ENCODE data around the gene HACL1.
"Not testable (repeated sequence)": the region's sequence is repeated elsewhere in the genome, so short reads cannot be mapped to it uniquely, and the experiment has no call there.

The HACL1 gene

GRCh38 chr3:15539066-15539465, 62.3 kb downstream of the HACL1 start:
- no peak for TF ChIP-seq CTCF (IDR thresholded peaks at IDR 0.05; ENCODE audit: low read depth, low read length)
- no peak overlapping the region for H3K4me3 ChIP-seq (ENCODE audit: low read depth, low read length)

- no peak for TF ChIP-seq CTCF (IDR thresholded peaks at IDR 0.05; ENCODE audit: low read depth, low read length)
These were observed 63.0 kb downstream of the HACL1 start for GRCh38 chr3:15538345-15538744.

GRCh38 chr3:15536856-15537255, 64.5 kb downstream of the HACL1 start:
- H3K4me3 ChIP-seq (ENCODE audit: low read depth, low read length) = no peak overlapping the region
- no peak for TF ChIP-seq CTCF (IDR thresholded peaks at IDR 0.05; ENCODE audit: low read depth, low read length)

More at GRCh38 chr3:15538345-15538744, 63.0 kb downstream of the HACL1 start:
- H3K4me3 ChIP-seq (ENCODE audit: low read depth, low read length) = no peak overlapping the region

GRCh38 chr3:15535732-15536131, 65.6 kb downstream of the HACL1 start:
- H3K4me3 ChIP-seq (ENCODE audit: low read depth, low read length) = no peak overlapping the region
- no peak for TF ChIP-seq CTCF (IDR thresholded peaks at IDR 0.05; ENCODE audit: low read depth, low read length)

- not testable (repeated sequence) for H3K4me3 ChIP-seq (ENCODE audit: low read depth, low read length)
These were observed 68.8 kb downstream of the HACL1 start for GRCh38 chr3:15532614-15533013.

GRCh38 chr3:15531346-15531745, 70.0 kb downstream of the HACL1 start:
- no peak for TF ChIP-seq CTCF (IDR thresholded peaks at IDR 0.05; ENCODE audit: low read depth, low read length)
- H3K4me3 ChIP-seq (ENCODE audit: low read depth, low read length) = no peak overlapping the region

- TF ChIP-seq CTCF (IDR thresholded peaks at IDR 0.05; ENCODE audit: low read depth, low read length) = no peak
- H3K4me3 ChIP-seq (ENCODE audit: low read depth, low read length) = no peak overlapping the region
These were observed 72.4 kb downstream of the HACL1 start for GRCh38 chr3:15528854-15529537.

- H3K4me3 ChIP-seq (ENCODE audit: low read depth, low read length) = no peak overlapping the region
- 0 out of 2 replicates have a peak, but pooled peaks have one; percentile 19 for TF ChIP-seq CTCF (IDR thresholded peaks at IDR 0.05; ENCODE audit: low read depth, low read length)
These were observed 74.3 kb downstream of the HACL1 start for GRCh38 chr3:15527031-15527459.
